Esophagus muscularis mucosa (tissue), 4 donors: ENCODE results near the gene ACAA1.

ENCODE experiments used
- EP300 ChIP-seq: sonication (generic); formaldehyde crosslinking; IDR thresholded peaks from one replicate; pipeline ENCODE4 v1.6.1; 2017; ENCODE audit warnings: antibody characterized with exemption
- POLR2AphosphoS5 ChIP-seq, 2 donors: sonication (generic); formaldehyde crosslinking; IDR thresholded peaks; one replicate each; pipeline ENCODE4 v1.6.1; 2017; ENCODE audit warnings: antibody characterized with exemption in 2 of 2
- TF ChIP-seq, protein P1 (sequence below), 3 experiments: fragments of 200-600 bp in 2 of 3; fragments of 450-650 bp in 1 of 3; sonication (generic) in 2 of 3; IDR thresholded peaks; one replicate each; pipeline ENCODE4 v1.5.1; 2017 to 2019; ENCODE audit warnings: antibody characterized with exemption in 3 of 3, mild to moderate bottlenecking in 2 of 3, moderate library complexity in 1 of 3

GRCh38 chr3:38107911-38108648 is 28.8 kb downstream of the ACAA1 start:
- TF ChIP-seq, protein P1, sequence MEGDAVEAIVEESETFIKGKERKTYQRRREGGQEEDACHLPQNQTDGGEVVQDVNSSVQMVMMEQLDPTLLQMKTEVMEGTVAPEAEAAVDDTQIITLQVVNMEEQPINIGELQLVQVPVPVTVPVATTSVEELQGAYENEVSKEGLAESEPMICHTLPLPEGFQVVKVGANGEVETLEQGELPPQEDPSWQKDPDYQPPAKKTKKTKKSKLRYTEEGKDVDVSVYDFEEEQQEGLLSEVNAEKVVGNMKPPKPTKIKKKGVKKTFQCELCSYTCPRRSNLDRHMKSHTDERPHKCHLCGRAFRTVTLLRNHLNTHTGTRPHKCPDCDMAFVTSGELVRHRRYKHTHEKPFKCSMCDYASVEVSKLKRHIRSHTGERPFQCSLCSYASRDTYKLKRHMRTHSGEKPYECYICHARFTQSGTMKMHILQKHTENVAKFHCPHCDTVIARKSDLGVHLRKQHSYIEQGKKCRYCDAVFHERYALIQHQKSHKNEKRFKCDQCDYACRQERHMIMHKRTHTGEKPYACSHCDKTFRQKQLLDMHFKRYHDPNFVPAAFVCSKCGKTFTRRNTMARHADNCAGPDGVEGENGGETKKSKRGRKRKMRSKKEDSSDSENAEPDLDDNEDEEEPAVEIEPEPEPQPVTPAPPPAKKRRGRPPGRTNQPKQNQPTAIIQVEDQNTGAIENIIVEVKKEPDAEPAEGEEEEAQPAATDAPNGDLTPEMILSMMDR (IDR thresholded peaks at IDR 0.05), result no peak
- TF ChIP-seq POLR2AphosphoS5 (IDR thresholded peaks at IDR 0.05) (no peak), EP300 (no peak)
